OCI-LY1 (cell line): ENCODE results near the gene PPM1G.

ENCODE experiments used
- H2AFZ ChIP-seq: fragments of 200-600 bp; sonication (generic), shearing (Covaris generic); 2 replicates; pipeline ENCODE4 v1.6.0; 2014; ENCODE audit warnings: antibody characterized with exemption, mild to moderate bottlenecking, low read length
- H3F3A ChIP-seq: fragments of 200-600 bp; sonication (generic), shearing (Covaris generic); 2 replicates; pipeline ENCODE4 v1.6.0; 2014; ENCODE audit warnings: mild to moderate bottlenecking, antibody characterized with exemption, low read length, moderate library complexity; ENCODE audit not compliant: insufficient read depth
- H3K27ac ChIP-seq: fragments of 200-600 bp; sonication (generic); 2 replicates; pipeline ENCODE4 v1.5.1; 2014; ENCODE audit warnings: low read length, mixed run types, mild to moderate bottlenecking, low read depth; ENCODE audit not compliant: poor library complexity, severe bottlenecking
- H3K27me3 ChIP-seq: fragments of 200-600 bp; sonication (generic); 2 replicates; pipeline ENCODE4 v1.6.0; 2014; ENCODE audit warnings: antibody characterized with exemption, mild to moderate bottlenecking, low read length, moderate library complexity; ENCODE audit not compliant: insufficient read depth
- H3K36me3 ChIP-seq: fragments of 200-600 bp; sonication (generic); 2 replicates; pipeline ENCODE4 v1.6.1; 2014; ENCODE audit warnings: mild to moderate bottlenecking, antibody characterized with exemption, low read length, moderate library complexity, mixed read lengths; ENCODE audit not compliant: insufficient read depth
- H3K4me1 ChIP-seq: fragments of 200-600 bp; sonication (generic); 2 replicates; pipeline ENCODE4 v1.5.1; 2014; ENCODE audit warnings: mild to moderate bottlenecking, low read length, moderate library complexity; ENCODE audit not compliant: insufficient read depth, severe bottlenecking
- H3K4me2 ChIP-seq: fragments of 200-600 bp; sonication (generic), shearing (Covaris generic); 2 replicates; pipeline ENCODE4 v1.6.1; 2014; ENCODE audit warnings: low read length
- H3K4me3 ChIP-seq: fragments of 200-600 bp; sonication (generic); 2 replicates; pipeline ENCODE4 v1.5.1; 2014; ENCODE audit warnings: low read length, low read depth, mild to moderate bottlenecking, mixed read lengths; ENCODE audit not compliant: poor library complexity, severe bottlenecking
- H3K79me2 ChIP-seq: fragments of 200-600 bp; shearing (Covaris generic); 2 replicates; pipeline ENCODE4 v1.6.1; 2016; ENCODE audit warnings: mixed run types, low read length, mixed read lengths; ENCODE audit not compliant: insufficient read depth
- H3K9ac ChIP-seq: fragments of 200-600 bp; sonication (generic), shearing (Covaris generic); 2 replicates; pipeline ENCODE4 v1.6.1; 2014; ENCODE audit warnings: mild to moderate bottlenecking, low read length, mixed read lengths
- H3K9me2 ChIP-seq: fragments of 200-600 bp; sonication (generic), shearing (Covaris generic); 2 replicates; pipeline ENCODE4 v1.6.1; 2014; ENCODE audit warnings: low read depth, mild to moderate bottlenecking, low read length, mixed read lengths
- H3K9me3 ChIP-seq: fragments of 200-600 bp; shearing (Covaris generic); 2 replicates; pipeline ENCODE4 v1.6.1; 2014; ENCODE audit warnings: low read length, mixed read lengths
- H4K20me1 ChIP-seq: fragments of 200-600 bp; sonication (generic), shearing (Covaris generic); 2 replicates; pipeline ENCODE4 v1.6.0; 2016; ENCODE audit warnings: mild to moderate bottlenecking, low read length; ENCODE audit not compliant: insufficient read depth
- CTCF ChIP-seq: fragments of 200-600 bp; sonication (generic), shearing (Covaris generic); IDR thresholded peaks from 2 replicates; pipeline ENCODE4 v1.5.1; 2017; ENCODE audit warnings: mild to moderate bottlenecking, antibody characterized with exemption, low read length, moderate library complexity, mixed read lengths
- EZH2 ChIP-seq: fragments of 200-600 bp; sonication (generic), shearing (Covaris generic); IDR thresholded peaks from 2 replicates; pipeline ENCODE4 v1.8.0; 2017; ENCODE audit warnings: borderline replicate concordance, mixed run types, mild to moderate bottlenecking, antibody characterized with exemption, low read length, moderate library complexity, mixed read lengths

PPM1G gene

GRCh38 chr2:27445155-27445554 lies 35.8 kb upstream of the PPM1G start:
- H3K36me3 ChIP-seq: peaks cover 47% of the 10 kb centered on the region; the same call in 1 of the 2 replicates
- no peak overlapping the region for H2AFZ ChIP-seq
- H3K4me1 ChIP-seq: peaks cover 17% of the 10 kb centered on the region
- H3K79me2 ChIP-seq: no peaks in the 10 kb centered on the region
- H3K27me3 ChIP-seq: no peaks in the 10 kb centered on the region
- H4K20me1 ChIP-seq: no peaks in the 10 kb centered on the region
- no peak overlapping the region for H3K27ac ChIP-seq
- H3F3A ChIP-seq: no peaks in the 10 kb centered on the region
- no peaks in the 10 kb centered on the region for H3K9me2 ChIP-seq
- TF ChIP-seq EZH2 (no peak), CTCF (no peak)
- H3K4me3 ChIP-seq: no peak overlapping the region
- no peak overlapping the region for H3K4me2 ChIP-seq
- no peak overlapping the region for H3K9ac ChIP-seq
- H3K9me3 ChIP-seq: no peaks in the 10 kb centered on the region

GRCh38 chr2:27442920-27443282 lies 33.5 kb upstream of the PPM1G start:
- H3K4me2 ChIP-seq: peak overlapping the region; percentile 73
- H3K9me3 ChIP-seq: no peaks in the 10 kb centered on the region
- TF ChIP-seq EZH2 (no peak), CTCF (no peak)
- peak overlapping the region; percentile 76 for H3K9ac ChIP-seq
- H4K20me1 ChIP-seq: no peaks in the 10 kb centered on the region
- H3K4me3 ChIP-seq: peak overlapping the region; percentile 67
- no peaks in the 10 kb centered on the region for H3F3A ChIP-seq
- peaks cover 17% of the 10 kb centered on the region for H3K4me1 ChIP-seq
- H2AFZ ChIP-seq: no peak overlapping the region
- H3K79me2 ChIP-seq: no peaks in the 10 kb centered on the region
- peaks cover 51% of the 10 kb centered on the region; the same call in 1 of the 2 replicates for H3K36me3 ChIP-seq
- peak overlapping the region; percentile 41 for H3K27ac ChIP-seq
- no peaks in the 10 kb centered on the region for H3K9me2 ChIP-seq
- H3K27me3 ChIP-seq: no peaks in the 10 kb centered on the region

- Histone ChIP-seq H3K4me1 (peaks cover 17% of the 10 kb centered on the region), H3K9me2 (no peaks in the 10 kb centered on the region), H3K27me3 (no peaks in the 10 kb centered on the region), H3K27ac (peak within 1 kb of the TSS; percentile 41), H3K36me3 (peaks cover 49% of the 10 kb centered on the region; the same call in 1 of the 2 replicates), H3F3A (no peaks in the 10 kb centered on the region), H4K20me1 (no peaks in the 10 kb centered on the region), H3K4me3 (peak within 1 kb of the TSS; percentile 67), H2AFZ (no peak within 1 kb of the TSS), H3K9ac (peak within 1 kb of the TSS; percentile 76), H3K79me2 (no peaks in the 10 kb centered on the region), H3K9me3 (no peaks in the 10 kb centered on the region), H3K4me2 (peak within 1 kb of the TSS; percentile 73)
- no peak for TF ChIP-seq EZH2
- TF ChIP-seq CTCF: peak; percentile 29; the same call in 1 of the 2 replicates
Measured at GRCh38 chr2:27441958-27442919, 32.8 kb upstream of the PPM1G start, which contains the start of gene KRTCAP3. TSS of gene KRTCAP3 (plus strand) at chr2:27442381. CDS start at chr2:27442413, 32 bp downstream.
